HG02885 (cell line): ENCODE measurements around the gene DHX34.

Experiments used
- ATAC-seq: cut with Tn5 transposase; IDR thresholded peaks from one replicate; pipeline ENCODE4 v1.9.1; 2021; ENCODE audit warnings: mild to moderate bottlenecking; ENCODE audit not compliant: unreplicated experiment, poor library complexity

DHX34 gene

GRCh38 chr19:47415953-47416642, 67.0 kb downstream of the DHX34 start:
- no peak for ATAC-seq

- no peak for ATAC-seq
Observed at GRCh38 chr19:47416643-47416985, 67.5 kb downstream of the DHX34 start.

- no peak for ATAC-seq
Observed at GRCh38 chr19:47417107-47417745, 68.1 kb downstream of the DHX34 start.

- no peak for ATAC-seq
Observed at GRCh38 chr19:47417746-47418691, 68.9 kb downstream of the DHX34 start.

GRCh38 chr19:47418692-47419029, 69.5 kb downstream of the DHX34 start:
- no peak for ATAC-seq

GRCh38 chr19:47419030-47419783, 70.1 kb downstream of the DHX34 start, which contains the start of gene MEIS3:
TSS of gene MEIS3 (minus strand) at chr19:47419527. CDS start at chr19:47419081, 446 bp downstream.
- no peak for ATAC-seq

- ATAC-seq, result no peak
Observed at GRCh38 chr19:47419789-47420188, 70.7 kb downstream of the DHX34 start.

- no peak for ATAC-seq
Observed at GRCh38 chr19:47421244-47421786, 72.2 kb downstream of the DHX34 start.

- ATAC-seq, result no peak
Observed at GRCh38 chr19:47421844-47422395, 72.8 kb downstream of the DHX34 start.

- no peak for ATAC-seq
Observed at GRCh38 chr19:47422417-47423163, 73.5 kb downstream of the DHX34 start.

- no peak for ATAC-seq
Observed at GRCh38 chr19:47423203-47423882, 74.2 kb downstream of the DHX34 start.

- ATAC-seq, result no peak
Observed at GRCh38 chr19:47427241-47428176, 78.4 kb downstream of the DHX34 start.

GRCh38 chr19:47428177-47428894, 79.2 kb downstream of the DHX34 start:
- ATAC-seq, result no peak

- no peak for ATAC-seq
Observed at GRCh38 chr19:47429140-47429793, 80.2 kb downstream of the DHX34 start.

- ATAC-seq, result no peak
Observed at GRCh38 chr19:47430041-47430802, 81.1 kb downstream of the DHX34 start.

- no peak for ATAC-seq
Observed at GRCh38 chr19:47432091-47432490, 83.0 kb downstream of the DHX34 start.
